HG03575 (cell line): ENCODE results near the gene HLCS.

Experiments used
- ATAC-seq: cut with Tn5 transposase; IDR thresholded peaks from one replicate; pipeline ENCODE4 v1.9.1; 2021; ENCODE audit not compliant: unreplicated experiment, insufficient number of reproducible peaks, low FRiP score; ENCODE audit errors: extremely low read depth

HLCS gene

DNA sequence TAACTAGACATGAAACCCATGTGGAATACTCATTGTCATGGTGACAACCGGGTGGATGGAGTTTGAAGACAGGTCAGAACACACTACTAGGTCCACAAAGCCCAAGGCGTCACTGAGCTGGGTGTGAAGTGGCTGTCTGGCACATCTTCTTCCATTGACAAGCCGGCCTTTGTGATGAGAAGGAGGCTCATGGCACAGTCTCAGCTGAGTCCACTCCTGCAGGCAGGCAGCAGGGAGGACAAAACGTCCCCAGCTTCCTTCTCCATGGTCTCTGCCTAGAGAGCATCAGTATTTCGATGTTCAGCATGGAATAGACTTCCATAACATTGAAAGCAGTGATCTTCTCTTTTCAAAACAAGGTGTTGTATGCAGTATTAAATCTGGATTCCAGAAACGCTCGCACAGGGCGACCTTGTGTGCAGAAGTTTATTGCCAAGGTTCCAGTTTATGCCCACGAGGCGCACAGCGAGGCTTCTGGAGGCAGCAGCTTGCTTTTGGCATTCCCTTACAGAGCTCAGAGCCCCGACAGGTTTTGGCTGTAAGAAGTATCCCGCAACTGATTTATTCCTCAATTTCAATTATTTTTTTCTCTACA, 163.3 kb downstream of the HLCS start:
- no peak for ATAC-seq

- ATAC-seq, result no peak
Measured at GRCh38 chr21:36800734-36801133, 165.7 kb downstream of the HLCS start.

DNA sequence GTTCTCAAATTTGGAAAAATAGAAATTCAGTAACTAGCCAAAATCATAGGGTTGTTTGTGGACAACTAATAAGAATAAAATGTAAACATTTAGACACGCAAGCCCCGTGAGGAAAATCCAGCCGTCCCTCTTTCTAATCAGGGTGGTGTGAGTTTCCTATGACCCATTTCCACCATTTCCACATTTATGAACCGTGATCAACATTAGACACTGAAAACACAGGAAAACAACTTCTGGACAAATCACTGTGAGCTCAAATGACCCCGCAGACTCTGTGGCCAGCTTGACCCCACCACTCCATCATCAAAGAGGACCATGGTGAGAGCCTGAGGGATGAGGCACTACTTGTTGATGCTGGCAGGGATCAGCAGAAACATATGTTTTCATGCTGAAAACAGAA, 166.6 kb downstream of the HLCS start:
- no peak for ATAC-seq

GRCh38 chr21:36798491-36798890, 168.0 kb downstream of the HLCS start:
- ATAC-seq, result no peak

GRCh38 chr21:36796070-36796469, 170.4 kb downstream of the HLCS start:
- no peak for ATAC-seq

DNA sequence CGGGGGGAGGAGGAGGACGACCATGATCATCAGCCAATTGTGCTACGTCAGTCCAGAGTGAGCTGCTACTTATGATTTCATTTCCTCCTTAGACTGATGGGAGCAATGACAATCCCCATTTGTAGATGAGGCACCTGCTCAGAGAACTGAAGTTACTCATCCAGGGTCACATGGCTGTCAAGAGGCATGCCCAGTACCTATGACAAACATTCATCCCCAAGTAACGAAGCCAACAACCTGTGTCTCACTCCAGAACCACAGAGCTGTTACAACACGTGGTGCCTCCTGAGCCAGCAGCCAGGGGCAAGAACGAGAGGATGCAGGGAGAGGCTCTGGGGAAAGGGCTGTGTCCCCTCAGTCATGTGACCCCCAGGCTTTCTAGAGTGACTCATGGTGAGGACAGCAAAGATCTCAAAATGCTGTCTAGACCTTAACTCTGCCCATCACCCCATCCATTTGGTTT, 173.9 kb downstream of the HLCS start:
- ATAC-seq, result no peak

DNA sequence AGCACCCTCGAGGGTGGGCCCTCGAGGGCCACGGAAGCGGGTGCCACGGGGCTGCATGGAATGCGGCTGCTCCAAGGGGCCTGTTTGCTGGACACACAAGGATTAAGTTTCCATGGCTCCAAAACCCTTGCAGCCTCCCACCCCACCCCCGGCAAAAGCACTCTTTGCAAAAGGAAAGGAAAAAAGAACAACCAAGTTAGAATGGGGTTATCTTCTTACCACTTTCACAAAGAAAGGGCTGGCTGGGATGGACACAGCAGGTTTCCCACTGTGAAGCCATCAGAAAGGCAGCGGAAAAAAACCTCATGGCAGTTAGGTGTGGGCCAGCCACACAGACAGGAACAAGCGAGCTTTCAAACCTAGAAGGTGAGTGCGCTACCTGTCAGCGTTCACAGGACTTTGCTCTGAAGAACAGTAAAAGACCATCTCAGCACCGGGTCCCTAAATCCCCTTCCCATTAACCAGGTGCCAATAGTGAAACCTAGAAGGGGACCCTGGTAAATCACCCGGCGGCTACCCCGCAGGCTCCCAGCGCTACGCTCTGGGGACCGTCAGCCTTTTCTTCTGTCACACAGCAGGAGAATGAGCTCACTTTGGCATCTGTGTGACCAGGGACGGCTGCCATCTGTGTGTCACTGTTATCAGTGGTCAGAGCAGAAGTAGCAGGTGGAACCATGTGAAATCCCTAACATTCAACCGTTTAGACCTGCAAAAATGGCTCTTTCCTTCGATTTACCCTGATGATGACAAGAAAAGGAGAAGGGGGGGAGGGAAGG, 174.6 kb downstream of the HLCS start:
- no peak for ATAC-seq

GRCh38 chr21:36791180-36791579, 175.3 kb downstream of the HLCS start:
- no peak for ATAC-seq

GRCh38 chr21:36790616-36791015, 175.9 kb downstream of the HLCS start:
- no peak for ATAC-seq

DNA sequence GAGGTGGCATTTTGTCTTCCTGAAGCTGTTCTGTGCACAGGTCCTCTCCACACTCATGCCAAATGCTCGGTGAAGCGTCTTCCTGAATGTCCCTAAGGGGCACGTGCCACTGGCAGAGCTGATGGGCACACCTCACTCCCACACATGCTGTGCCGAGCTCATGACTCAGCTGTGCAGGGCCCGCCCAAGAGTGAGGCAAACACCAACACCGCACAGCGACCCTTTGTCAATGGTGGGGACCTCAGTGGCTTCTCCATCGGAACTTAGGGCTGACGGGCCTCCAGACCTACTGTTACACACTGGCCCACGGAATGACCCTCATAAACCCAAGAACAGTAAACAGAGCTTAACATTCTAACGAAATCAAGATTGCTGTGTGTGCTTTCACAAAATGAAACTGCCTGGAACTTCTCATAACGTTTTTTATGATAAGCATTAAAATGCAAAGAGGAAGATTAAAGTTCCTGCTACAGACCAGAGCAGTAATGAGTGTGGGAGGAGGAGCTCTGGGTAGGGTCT, 178.3 kb downstream of the HLCS start:
- ATAC-seq, result no peak

DNA sequence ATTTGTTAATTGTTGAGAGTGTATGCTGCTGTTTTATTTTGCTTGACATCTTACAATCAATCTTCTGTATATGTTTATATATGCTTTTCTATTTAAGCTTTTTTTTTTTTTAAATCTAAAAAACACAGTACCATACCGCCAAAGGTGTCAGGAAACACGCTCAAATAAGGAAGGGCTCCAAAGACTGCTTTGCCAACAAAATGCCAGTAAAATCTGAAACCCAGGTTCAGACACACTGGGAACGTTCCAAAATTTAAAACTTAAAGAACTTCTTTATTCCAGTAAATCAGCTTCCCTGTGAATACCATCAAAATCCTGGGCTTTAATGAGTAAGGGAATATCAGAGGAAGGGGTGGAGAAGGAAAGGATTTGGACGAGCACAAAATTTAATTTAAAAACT, 180.3 kb downstream of the HLCS start:
- no peak for ATAC-seq

DNA sequence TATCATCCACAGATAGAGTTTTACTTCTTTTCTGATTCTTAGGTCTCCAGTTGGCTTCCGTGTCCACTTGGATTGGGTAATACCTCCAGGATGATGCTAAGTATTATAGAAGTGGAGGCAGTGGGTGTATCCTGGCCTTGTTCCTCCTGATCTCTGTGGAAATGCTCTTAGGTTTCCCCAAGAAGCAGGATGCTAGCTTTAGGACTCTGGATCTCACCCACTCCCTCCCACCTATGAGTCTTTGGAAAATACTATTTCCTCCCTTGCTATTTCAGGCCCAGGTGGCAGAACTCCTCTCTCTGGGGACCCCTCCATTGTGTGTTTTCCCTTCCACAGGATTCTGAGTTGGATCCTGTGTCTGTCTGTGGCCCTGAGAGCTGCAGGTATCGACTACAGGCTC, 180.9 kb downstream of the HLCS start:
- no peak for ATAC-seq

DNA sequence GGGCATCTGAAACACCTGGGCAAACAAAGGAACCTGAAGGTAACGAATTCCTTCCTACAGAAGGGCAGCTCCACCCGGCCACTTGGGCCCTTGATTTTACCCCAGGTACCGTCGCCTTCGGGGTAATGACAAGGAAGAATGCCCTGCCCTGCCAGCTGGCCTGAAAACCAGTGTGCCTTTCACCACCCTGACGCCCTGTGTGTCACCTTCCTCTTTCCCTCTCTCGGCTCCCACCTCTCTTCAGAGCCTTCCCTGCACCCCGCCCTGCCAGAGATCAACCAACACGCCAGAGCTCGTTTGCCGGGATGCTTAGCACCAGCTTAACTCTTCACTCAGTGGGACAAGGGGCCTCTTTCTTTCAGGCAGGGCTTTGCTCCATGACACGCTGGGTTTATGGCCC, 181.5 kb downstream of the HLCS start:
- no peak for ATAC-seq

DNA sequence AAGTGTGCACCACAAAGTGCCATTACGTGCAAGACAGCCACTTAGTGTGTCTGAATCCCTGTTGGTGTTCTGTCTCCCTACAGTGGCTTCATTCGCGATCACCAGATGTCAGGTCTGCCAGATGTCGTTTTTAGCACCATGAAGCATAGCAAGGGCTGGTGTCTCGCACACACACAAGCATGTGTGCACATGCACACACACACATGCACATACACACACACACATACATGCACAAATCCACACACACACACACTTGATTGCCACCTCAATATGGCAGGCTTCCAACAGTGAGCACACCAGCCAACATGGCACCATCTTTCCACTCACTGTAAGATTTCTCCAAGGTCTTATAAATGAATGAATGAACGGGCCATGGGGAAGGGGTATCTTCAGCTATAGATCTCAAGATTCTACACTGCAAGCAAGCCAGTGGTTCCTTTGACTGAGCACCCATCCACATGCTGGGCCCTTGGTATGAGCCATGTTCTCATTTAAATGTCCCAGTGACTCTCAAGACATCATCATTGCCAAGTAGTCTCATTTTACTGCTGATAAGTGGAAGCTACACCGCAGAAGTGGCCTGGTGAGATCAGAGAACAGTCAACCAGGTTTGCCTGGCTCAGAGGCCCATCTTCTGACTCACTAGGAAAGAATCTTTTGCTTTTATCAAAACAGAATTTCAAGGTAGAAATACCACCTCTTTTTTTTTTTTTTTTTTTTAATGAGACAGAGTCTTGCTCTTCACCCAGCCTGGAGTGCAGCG, 182.7 kb downstream of the HLCS start:
- no peak for ATAC-seq

- ATAC-seq, result no peak
Measured at GRCh38 chr21:36780861-36781260, 185.6 kb downstream of the HLCS start.

DNA sequence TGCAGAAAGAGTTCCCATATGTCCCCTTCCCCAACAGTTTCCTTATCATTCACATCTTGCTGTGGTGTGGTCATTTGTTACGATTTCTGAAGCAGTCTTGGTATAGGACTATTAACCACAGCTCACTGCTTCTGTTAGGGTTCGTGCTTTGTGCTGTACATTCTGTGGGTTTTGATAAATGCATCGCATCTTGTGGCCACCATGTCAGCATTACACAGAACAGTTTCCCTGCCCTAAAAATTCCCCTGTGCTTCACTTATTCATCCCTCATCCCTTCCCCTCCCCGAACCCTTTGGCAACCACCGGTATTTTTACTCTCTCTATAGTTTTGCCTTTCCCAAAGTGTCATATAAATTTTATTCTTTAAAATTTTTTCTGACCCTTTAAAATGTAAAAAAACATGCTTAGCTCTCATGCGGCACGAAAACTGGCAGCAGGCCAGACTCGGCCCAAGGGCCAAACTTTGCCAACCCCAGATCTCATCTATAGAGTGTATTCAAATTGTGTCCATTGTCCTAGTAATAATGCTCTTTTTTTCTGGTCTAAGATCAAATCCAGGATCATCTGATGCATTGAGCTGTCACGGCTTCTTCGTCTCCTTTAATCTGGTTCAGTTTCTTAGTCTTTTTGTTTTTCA, 189.4 kb downstream of the HLCS start:
- no peak for ATAC-seq

DNA sequence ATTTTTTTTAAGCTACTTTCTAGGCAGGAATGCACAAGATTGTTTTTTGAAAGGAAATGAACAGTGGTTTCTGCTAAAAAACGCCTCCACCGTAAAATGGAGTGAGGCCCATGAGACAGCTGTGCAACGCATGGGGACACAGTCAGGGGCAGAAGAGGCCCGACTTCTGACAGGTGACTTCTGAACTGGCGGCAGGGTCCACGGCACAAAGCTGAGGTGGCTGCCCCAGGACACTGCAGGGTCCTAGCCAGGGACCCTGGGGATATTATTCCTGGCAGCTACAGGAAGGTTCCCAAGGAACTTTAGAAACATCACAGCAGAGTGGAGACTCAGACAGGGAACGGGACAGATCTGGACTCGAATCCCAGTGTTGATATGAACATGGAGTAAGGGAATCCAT, 192.5 kb downstream of the HLCS start:
- no peak for ATAC-seq

DNA sequence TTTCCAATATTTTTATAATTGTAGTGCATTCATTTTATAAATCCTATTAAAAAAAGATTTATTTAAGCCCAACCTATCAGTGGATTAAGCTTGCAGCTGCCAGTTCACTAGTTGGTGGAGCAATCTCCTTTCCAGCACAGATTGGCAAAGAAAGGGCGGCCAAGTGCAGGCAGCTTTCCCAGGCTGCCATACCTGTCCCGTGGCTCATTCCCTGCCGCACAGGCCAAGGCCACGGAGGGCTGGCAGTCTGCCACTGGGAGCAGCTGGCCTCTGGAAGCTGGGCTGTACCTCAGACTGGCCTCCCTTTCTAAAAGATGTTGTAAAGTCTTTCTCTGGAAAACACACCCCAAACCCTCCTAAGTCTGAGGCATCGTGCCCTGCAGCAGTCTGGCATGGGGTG, 193.4 kb downstream of the HLCS start:
- no peak for ATAC-seq

GRCh38 chr21:36769051-36769839, 197.2 kb downstream of the HLCS start:
- no peak for ATAC-seq
